Stimulated activated CD8-positive, alpha-beta memory T cell treated with anti-CD3 and anti-CD28 coated beads, Interleukin-12 subunit alpha, Interleukin-12 subunit beta, amount 100 ng/mL, for 4 hours (primary cell): Measurements from ENCODE around the gene OVOL2.
"Not testable (repeated sequence)": the region's sequence is repeated elsewhere in the genome, so short reads cannot be mapped to it uniquely, and the experiment has no call there.

Source experiments
- DNase-seq: peaks from one replicate; pipeline ENCODE4 v3.0.0-alpha.2; 2020; ENCODE audit warnings: low read depth

The OVOL2 gene

DNA sequence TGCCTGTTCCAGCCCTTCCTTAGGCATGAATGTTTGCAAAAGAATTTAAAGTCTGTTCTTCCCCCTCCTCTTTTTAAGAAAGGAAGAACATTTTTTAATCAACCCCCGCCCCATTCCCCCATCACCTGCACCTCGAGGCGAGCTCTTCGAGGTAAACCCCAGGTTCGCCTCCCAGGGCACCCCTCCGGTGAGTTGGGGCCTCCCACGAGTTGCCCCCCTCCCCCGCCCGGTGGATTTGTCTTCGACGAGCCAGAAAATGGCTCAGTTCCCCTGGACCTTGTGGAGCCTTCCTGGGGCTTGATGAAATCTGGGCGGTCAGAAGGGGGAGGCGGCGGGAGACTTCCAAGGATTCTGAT, 256 bp upstream of the OVOL2 start:
- DNase-seq, result no peak

DNA sequence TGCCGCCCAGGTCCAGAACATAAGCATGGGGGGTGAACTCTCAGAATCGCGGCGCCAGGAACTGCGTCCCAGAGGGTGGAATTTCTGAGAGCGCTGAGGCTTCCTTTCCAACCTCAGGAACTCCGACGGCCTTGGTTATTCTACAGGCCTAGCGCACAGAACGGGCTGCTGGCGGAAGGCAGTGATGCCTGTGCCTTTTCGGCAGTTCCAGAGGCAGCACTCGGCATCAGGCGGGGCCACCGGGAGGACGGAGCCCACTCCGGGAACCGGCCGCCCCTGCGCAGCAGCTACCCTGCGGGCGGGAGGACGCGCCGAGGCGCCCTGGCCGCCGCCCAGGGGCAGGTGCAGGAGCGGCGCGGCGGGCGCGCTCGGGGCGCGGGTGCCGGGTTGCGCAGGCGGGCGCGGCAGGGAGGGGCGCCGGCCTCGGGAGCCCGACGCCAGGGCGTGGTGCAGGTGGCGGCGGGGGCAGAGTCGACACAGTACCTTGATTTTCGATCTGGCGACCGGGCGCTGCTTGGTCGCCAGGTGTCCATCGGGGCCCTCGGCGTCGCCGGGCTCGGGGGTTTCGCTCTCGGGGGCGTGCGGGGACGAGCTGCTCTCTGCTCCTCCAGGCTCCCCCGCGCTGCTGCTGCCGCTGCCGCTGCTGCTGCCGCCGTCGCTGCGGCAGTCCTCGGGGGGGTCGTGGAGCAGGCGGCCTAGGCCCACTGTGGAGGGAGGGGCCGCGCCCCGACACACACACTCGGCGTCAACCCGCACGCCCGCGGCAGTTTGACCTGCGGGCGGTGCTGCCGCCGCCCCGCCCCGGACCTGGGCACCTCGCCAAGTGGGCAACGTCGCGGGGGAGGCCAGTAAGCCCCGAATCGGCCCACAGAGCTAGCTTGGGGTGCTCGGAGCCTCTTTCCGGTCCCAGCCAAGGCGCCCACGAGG, 1.3 kb downstream of the OVOL2 start:
- DNase-seq, result no peak

DNA sequence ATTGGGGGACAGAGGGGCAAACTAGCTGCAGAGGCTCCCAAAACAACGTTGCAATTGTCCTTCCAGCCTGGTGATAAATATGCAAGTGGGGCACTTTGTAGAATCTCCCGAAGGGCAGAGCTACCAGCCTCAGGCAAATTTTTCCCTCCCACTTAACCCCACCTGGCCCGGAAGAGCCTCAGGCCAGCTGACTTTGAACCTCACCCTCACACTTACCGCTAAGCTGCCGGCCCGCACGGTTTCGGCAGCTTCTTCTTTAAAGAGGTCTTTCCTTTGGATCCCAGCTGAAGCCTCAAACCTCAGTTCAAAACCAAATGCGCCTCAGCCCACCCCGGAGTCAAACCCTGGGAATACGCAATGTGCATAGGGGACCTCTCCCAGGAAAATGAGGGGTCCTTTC, 2.5 kb downstream of the OVOL2 start:
- DNase-seq, result no peak

DNA sequence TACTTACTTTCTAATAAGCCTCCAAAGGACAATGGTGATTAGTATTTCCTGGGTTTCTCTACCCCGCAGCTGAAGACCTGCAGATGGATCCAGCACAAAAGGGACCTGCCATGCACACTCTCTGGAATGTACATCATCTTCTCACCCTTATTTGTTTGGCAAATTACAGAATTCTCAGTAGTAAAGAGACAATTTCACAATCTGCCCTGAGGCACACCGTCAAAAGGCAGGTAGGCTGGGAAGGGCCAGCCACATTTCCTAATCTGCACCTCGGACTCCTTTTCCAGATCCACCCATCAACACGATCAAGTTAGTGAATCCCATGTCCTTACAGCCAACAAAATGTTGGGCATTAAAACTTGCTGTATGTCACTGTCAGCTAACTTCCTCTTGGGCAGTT, 4.9 kb downstream of the OVOL2 start:
- DNase-seq, result no peak

DNA sequence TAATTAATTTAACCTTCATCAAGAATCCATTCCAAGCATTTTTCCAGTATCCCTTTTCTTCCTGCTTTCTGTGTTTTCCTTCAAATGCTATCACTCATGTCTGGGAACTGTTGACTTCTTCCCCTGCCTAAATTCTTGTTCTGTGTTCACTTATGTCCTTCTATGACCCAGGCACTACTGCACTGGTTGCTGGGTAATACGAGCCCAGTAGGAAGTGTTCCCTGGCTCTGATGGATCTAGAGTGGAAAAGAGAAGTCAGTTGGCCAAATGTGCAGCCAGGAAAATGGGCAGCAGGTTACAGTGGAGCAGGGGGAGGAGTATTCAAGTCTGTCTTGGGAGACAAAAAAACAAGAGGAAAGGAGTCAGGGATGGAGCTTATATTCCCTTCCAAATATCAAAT, 7.1 kb downstream of the OVOL2 start:
- DNase-seq, result no peak

DNA sequence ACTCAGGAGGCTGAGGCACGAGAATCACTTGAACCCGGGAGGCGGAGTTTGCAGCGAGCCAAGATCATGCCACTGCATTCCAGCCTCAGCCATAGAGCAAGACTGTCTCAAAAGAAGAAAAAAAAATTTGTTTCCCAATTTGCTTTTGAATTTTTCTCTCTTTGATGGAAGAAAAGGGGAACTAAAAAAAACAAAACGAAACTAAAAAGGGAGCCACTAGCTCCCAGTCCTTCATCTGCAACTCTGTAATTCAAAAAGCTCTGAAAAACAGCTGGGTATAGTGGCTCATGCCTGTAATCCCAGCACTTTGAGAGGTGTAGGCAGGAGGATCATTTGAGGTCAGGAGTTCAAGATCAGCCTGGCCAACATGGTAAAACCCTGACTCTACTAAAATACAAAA, 9.5 kb downstream of the OVOL2 start:
- DNase-seq, result no peak

DNA sequence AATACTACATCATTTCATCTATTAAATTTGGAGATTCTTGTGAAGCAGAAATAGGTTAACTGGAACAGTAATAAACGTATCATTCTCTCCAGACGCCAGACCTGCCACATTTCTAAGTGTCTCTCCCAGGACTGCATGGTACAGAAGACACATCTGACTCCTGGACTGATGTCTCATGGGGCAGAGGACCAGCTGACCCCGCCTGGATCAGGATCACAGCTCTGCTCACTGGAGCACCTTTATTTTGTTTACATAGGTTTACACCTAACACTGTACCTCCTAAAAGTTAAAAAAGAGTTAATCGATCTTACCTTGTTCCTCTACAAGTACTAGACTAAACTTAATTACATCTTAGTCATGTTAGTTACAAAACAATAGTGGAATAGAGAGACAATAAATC, 11.2 kb downstream of the OVOL2 start:
- DNase-seq, result no peak

DNA sequence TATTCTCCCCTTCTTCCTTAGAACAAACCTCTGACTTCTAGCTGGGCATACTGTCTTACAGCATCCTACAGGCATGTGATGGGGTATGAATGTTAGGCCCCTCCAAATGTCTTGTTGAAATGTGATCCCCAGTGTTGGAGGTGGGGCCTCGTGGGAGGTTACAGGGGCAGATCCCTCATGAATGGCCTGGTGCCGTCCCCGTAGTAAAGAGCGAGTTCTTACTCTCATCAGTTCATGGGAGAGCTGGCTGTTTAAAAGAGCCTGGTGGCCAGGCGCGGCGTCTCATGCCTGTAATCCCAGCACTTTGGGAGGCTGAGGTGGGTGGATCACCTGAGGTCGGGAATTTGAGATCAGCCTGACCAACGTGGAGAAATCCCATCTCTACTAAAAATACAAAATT, 15.5 kb downstream of the OVOL2 start:
- DNase-seq, result no peak

DNA sequence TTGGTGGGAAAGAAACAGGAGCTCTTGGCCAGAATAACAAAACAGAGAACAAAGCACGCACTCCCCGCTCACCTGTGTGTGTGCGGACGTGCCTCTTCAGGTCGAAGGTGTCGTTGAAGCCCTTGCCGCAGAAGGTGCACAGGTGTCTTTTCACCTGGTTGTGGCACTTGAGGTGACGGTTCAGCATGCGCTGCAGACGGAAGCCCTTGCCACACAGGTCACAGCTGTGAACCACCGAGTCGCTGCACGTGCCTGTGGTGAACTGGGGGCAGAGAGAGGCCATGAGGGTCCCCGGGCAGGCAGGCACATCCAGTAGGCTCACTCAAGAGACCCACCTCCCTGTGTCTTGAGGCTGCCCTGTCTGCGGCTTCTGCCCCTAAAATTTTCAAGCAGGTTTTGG, 16.3 kb downstream of the OVOL2 start:
- DNase-seq, result no peak

DNA sequence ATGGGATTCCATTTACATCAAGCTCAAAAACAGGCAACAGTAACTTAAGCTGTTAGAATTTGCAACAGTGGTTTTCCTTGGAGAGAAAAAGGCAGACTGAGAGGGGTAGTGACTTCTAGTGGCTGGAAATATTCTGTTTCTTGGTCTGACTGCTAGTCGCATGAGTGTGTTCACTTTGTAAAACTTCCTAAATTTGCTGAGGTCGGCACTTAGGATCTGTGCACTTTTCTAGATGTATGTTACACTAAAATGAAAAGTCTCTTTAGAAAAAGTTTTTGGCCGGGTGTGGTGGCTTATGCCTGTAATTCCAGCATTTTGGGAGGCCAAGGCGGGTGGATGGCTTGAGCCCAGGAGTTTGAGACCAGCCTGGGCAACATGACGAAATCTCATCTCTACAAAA, 18.7 kb downstream of the OVOL2 start:
- no peak for DNase-seq

DNA sequence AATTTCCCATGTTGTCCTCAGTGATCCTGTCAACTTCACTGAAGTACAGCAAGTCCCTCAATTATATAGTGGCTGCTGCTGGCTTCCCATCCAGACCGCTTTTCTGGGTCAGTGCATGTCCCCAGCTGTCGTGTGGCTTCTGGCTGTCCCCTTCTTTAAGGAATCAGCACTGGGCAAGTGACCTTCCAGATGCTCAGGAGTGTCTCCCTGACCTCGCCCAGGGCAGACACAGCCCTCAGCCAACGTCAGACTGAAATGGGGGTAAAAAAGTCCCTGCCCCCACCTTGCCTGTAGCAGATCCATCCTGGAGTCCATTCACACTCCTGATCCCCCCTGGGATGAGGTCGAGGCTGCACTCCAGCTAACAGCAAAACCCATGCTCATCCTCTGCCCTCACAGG, 23.7 kb downstream of the OVOL2 start:
- no peak for DNase-seq

DNA sequence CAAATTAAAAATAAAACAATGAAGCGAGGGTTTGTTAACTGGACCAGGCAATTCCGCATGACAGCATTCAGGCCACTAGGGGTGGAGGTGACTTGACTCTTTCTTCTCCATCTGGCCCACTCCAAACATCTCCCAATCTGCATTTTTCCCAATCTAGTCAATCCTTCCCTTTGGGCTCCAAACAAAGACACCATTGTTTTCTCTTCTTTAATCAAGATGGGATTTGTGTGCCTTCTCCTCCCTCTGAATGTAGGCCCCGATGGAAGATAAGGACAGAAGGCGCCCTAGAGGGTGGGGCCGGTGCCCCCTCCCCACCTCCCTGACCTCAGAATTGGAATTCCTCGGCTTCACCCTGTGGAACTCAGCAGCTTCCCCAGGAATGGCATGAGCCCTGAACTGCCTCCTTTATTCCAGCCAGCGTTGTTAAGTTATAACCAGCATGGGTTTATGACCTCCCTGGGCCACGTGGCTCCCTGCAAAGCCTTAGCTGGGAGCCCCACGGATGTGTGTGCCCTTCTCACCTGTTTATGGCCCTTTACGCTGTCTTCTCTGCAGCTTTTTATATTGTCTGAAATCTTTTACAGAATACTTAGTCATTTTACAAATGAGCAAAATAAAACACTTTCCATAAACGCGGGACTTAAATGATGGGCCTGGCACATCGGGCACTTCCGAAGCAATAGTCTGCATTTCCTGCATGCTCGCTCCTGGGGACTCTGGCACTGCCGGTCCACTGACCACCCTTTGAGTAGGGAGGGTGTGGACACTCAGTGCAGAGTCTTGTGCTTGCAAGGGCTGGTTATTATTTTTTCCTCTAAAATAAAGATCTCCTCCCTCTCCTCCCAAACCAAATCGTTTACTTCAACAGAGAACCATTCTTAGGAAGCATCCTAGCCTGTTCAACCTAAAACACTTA, 24.5 kb downstream of the OVOL2 start:
- DNase-seq, result no peak

DNA sequence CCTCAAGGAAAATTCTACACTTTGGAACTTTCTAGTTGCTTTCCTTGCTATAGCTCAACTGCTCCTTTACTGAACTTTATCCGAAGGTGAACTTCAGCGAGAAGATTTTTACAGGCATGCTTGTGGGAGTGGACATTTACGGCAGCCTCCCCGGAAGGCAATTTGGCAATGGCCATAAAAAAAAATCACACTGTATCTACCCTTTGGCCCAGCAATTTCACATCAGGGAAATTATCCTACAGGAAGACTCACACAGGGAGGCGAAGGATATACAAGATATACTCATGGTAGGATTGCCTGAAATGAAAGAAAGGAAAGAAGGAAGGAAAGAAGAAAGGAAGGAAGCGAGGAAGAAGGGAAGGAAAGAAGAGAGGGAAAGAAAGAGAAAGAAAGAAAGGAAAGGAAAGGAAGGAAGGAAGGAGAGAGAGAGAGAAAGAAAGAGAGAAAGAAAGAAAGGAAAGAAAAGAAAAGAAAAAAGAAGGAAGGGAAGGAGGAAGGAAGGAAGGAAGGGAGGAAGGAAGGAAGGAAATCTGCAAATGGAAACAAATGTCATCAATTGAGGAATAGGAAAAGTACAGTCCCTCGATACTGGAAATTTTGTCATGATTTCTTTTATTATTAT, 25.7 kb downstream of the OVOL2 start:
- no peak for DNase-seq

DNA sequence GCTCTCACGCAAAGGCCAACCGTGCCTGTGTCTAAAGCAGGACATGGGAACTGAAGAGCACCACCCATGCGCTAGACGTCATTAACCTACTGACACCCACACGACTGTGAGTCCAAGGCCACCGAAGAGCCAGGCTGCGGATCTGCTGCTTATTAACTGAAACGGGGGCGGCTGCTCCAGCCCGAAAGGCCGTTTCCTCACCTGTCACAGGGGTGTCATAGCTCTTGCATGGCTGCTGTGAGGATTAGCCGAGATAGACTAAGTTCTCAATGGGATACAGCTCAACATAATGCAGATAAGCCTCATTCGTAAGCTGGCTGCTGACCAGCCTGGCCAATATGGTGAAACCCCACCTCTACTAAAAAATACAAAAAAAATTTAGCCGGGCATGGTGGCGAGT, 26.7 kb downstream of the OVOL2 start:
- DNase-seq, result no peak

DNA sequence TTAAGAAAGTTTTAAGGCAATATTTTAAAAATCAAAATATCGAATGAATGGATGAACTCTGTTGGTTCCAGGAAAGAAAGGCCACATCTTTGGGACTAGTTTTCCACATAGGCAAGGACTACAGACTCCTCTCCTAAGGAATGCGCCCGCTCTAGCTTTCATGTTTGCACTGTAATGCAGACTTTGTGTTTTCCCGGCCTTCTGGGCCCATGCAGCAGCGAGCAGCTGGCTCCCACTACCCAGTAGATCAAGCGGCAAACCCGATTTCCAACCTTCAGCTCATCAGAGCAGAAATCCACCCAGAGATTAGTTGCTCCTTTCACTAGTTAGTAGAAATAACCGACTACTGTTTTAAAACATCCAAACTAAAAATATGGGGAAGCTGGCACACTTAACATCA, 27.7 kb downstream of the OVOL2 start:
- no peak for DNase-seq

DNA sequence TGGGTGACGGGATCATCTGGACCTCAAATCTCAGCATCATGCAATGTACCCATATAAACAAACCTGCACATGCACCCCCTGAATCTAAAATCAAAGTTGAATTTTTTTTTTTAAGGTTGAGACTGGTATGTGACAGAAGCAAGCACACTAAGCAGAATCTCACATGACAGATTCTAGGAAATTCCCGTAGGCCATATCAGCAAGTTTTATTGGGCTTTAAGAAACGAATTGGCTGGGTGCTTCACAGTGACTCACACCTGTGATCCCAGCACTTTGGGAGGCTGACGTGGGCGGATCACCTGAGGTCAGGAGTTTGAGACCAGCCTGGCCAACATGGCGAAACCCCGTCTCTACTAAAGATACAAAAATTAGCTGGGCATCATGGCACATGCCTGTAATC, 30.7 kb downstream of the OVOL2 start:
- not testable (repeated sequence) for DNase-seq

DNA sequence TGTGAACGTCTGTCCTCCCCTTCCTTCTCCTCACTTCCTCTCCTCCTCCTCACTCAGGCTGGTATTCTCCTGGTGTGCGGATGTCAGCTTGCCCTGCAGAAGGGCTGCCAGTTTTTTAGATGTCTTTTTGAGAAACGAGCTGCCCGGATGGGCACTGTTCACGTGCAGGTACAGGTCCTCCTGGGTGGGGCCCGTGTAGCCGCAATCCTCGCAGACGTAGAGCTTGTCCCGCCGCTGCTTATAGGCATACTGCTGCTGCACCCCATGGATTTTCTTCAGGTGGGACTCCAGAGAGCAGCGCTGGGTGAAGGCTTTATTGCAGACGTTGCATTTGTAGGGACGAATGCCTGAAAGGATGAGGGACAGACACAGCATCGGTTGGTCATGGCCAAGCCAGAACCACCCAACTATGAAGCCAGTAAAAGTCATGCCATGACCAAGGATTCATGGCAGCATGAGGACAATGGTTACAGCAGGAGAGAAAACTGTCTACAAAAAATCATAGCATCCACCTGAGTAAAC, 33.0 kb downstream of the OVOL2 start:
- no peak for DNase-seq

DNA sequence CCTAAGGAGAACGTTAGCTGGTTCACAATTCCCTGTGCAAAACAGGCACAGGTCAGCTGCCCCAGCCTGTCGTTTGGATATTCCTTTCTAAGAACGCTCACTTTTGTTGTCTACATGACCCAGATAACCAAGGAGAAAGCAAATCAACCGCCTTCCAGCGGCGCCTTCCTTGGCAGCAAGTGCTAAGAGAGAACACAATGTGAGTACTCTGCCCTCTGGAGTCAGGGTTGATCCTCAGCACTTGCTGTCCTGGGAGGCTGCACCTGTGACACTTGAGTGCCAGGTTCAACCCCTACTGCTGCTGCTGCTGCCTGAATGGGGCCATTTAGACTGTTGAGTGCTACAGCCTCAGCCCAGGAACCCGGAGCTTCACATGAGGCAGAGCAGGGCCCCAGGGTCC, 36.8 kb downstream of the OVOL2 start:
- no peak for DNase-seq

DNA sequence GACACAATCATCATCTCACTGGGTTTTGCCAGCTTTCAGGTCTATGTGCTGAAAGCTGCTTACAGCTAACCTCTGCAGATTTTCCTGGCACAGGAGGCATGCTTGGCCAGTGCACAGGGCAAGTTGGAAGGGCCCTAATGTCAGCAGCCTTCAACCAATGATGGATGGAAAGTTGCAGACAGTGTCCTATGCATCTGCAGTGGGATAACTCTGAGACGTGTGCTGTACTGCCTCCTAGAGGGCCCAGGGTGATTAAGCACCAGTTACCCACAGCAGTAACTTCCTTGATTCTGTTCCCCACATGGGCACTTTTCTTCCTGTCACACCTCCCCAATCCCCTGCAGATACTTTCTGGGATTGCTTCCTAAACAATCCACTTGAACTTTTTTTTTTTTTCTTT, 38.6 kb downstream of the OVOL2 start:
- DNase-seq, result no peak

DNA sequence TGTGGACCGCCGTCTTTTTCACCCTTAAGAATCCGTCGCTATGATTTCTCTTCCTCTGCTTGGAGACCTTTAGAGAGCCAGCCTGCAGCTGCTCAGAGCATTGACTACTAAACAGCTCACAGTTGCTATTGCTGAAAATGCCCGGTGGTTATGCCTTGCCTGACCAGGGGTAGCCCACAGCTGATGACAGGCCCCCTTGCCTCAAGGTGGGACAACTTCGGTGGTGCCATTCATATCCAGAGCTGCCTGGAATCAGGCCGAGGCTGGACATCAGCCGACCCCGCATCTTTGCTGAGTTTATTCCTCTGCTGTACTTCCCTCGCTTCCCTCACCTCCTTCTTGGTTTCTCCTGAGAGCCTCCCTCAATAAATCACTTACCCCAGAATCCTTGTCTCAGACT, 39.6 kb downstream of the OVOL2 start:
- no peak for DNase-seq

DNA sequence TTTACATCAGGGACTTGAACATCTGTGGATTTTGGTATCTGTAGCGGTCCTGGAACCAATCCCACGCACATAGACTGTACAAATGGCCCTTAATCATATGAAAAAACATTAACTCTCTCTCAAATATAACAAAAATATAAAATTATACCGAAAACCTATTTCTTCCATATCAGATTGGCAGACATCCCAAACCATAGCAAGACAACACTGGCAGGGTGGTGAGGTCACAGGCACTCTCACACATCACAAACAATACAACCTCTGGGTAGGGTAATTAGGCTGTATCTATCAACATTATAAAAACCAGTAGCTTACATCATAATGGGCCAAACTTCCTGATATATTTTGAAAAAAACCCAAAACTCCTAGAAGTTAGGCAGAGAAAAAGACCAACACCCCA, 40.9 kb downstream of the OVOL2 start:
- DNase-seq, result no peak

DNA sequence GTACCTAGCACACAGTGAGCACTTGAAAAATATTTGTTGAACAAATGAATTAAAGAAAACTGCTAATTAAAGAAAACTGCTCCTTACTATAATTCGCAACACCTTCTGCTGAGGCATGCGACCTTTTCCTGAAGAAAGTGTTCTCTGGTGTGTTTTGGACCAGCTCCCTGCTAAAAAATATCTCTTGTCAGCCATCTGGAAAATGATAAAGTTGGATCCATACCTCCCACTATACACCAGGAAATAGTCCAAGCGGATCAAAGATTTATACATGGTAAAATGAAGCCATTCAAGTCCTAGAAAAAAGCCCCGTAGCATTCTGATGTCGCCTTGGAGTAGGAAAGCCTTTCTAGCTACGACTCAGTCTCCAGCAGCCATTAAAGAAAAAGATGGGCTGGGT, 43.3 kb downstream of the OVOL2 start:
- no peak for DNase-seq

DNA sequence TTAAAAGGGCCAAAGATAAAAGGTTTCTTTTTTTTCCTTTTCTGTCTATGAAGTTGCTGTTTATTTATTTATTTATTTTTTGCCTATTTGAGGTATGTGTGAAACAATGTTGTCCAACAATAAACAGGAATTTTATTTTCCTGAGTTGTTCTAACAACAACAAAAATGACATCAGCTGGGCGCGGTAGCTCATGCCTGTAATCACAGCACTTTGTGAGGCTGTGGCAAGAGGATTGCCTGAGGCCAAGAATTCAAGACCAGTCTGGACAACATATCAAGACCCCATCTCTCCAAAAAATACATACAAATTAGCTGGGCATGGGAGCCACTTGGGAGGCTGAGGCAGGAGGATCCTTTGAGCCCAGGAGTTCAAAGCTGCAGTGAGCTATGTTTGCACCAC, 44.8 kb downstream of the OVOL2 start:
- DNase-seq, result no peak
